GM12878 (cell line): Measurements from ENCODE around the gene CSNK1G1.

Experiments
- ATF3 ChIP-seq: IDR thresholded peaks from 2 replicates; pipeline ENCODE4 v1.6.1; 2011; ENCODE audit warnings: low read depth, mild to moderate bottlenecking, low read length, moderate library complexity, borderline replicate concordance; ENCODE audit errors: extremely low read depth
- CTCF ChIP-seq, 3 experiments: IDR thresholded peaks in 2 of 3; conservative IDR thresholded peaks in 1 of 3; 2 replicates each; pipeline ENCODE4 v1.5.1; 2011; ENCODE audit warnings: low read depth in 3 of 3, low read length in 3 of 3, mild to moderate bottlenecking in 3 of 3, control low read depth in 2 of 3, moderate library complexity in 2 of 3, inconsistent platforms in 1 of 3, mixed read lengths in 1 of 3; ENCODE audit not compliant: control insufficient read depth in 2 of 3, insufficient read depth in 1 of 3; ENCODE audit errors: extremely low read depth in 1 of 3
- EGR1 ChIP-seq, 2 experiments: IDR thresholded peaks; 1 replicate in 1 of 2; 2 replicates in 1 of 2; pipeline ENCODE4 v1.6.1; 2011 to 2012; ENCODE audit warnings: low read depth in 2 of 2, low read length in 2 of 2, borderline replicate concordance in 1 of 2, mild to moderate bottlenecking in 1 of 2, moderate library complexity in 1 of 2
- EZH2 ChIP-seq: IDR thresholded peaks from 2 replicates; pipeline ENCODE4 v1.6.1; 2012; ENCODE audit warnings: low read depth, mild to moderate bottlenecking, control low read depth, inconsistent platforms, low read length, borderline replicate concordance; ENCODE audit not compliant: control insufficient read depth
- FOXM1 ChIP-seq: IDR thresholded peaks from 2 replicates; pipeline ENCODE4 v1.6.1; 2012; ENCODE audit warnings: low read depth, mild to moderate bottlenecking, inconsistent platforms, low read length, moderate library complexity
- GABPA ChIP-seq: IDR thresholded peaks from 2 replicates; pipeline ENCODE4 v1.6.1; 2014; ENCODE audit warnings: antibody characterized with exemption, low read depth, mild to moderate bottlenecking, inconsistent platforms
- MEF2A ChIP-seq: IDR thresholded peaks from 2 replicates; pipeline ENCODE4 v1.6.1; 2011; ENCODE audit warnings: low read depth, mild to moderate bottlenecking, low read length, moderate library complexity; ENCODE audit not compliant: insufficient read depth
- NFYB ChIP-seq: IDR thresholded peaks from 2 replicates; pipeline ENCODE4 v1.6.1; 2011; ENCODE audit warnings: low read depth, mild to moderate bottlenecking, low read length, improper control_type of control experiment, moderate library complexity; ENCODE audit not compliant: insufficient read depth
- POLR2A ChIP-seq: IDR thresholded peaks from 2 replicates; pipeline ENCODE4 v1.6.1; 2011; ENCODE audit warnings: low read depth, mild to moderate bottlenecking, low read length
- RFX5 ChIP-seq: IDR thresholded peaks from 2 replicates; pipeline ENCODE4 v1.6.1; 2011; ENCODE audit warnings: low read depth, low read length, improper control_type of control experiment
- TCF12 ChIP-seq: IDR thresholded peaks from 2 replicates; pipeline ENCODE4 v1.6.1; 2011; ENCODE audit warnings: low read depth, mild to moderate bottlenecking, low read length
- ZNF24 ChIP-seq: fragments of 450-650 bp; IDR thresholded peaks from 2 replicates; pipeline ENCODE4 v1.6.1; 2017; ENCODE audit warnings: antibody characterized with exemption, mild to moderate bottlenecking

GRCh38 chr15:64287953-64288352 is 68.0 kb downstream of the CSNK1G1 start:
- TF ChIP-seq FOXM1 (no peak), CTCF (IDR thresholded peaks at IDR 0.05 in 2 of 3, conservative IDR thresholded peaks at IDR 0.05 in 1 of 3; ENCODE audit: control insufficient read depth in 2 of 3, extremely low read depth in 1 of 3, insufficient read depth in 1 of 3, low read depth in 3 of 3, low read length in 3 of 3) (no peak), EZH2 (no peak), EGR1 (IDR thresholded peaks at IDR 0.05; ENCODE audit: borderline replicate concordance in 1 of 2, low read depth in 2 of 2, low read length in 2 of 2) (no peak), TCF12 (no peak), POLR2A (no peak), MEF2A (no peak), RFX5 (no peak), NFYB (no peak), ZNF24 (no peak), ATF3 (no peak), GABPA (no peak)
